ENCODE data around the gene TENT5D.

DNA sequence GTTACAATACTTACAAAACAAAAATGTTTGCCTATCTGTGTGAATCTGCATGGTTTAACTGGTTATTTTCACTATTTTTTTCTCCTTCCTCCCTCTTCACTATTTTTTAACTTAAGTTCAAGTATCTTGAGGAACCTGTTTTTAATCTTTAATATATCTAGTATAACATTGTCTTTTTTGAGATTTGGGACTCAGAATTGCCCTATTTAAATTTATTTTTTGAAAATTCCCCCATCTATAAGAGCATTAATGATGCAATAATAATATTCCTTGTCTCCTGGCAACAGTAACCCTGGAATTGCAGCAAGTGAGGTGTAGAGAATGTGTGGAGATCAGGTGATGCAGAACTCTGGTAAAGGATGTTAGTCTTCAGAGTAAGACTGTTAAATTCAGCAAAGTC lies at the start of gene TENT5D:
- TF ChIP-seq POLR2AphosphoS5 (IDR thresholded peaks at IDR 0.05): no peak
- TF ChIP-seq POLR2A (IDR thresholded peaks at IDR 0.05): no peak
